GM10248 (cell line): ENCODE measurements around the gene POLK.
"Not testable (repeated sequence)": the region's sequence is repeated elsewhere in the genome, so short reads cannot be mapped to it uniquely, and the experiment has no call there.

Experiments used
- CTCF ChIA-PET: fragments of 300-600 bp; sonication (Branson Sonifier 250); formaldehyde crosslinking; extraction: SDS; loops from one replicate; lab custom pipeline; 2021; ENCODE audit warnings: antibody characterized with exemption; lab: Yijun Ruan, JAX
- POLR2A ChIA-PET: fragments of 350-650 bp; sonication (Branson Sonifier 250); formaldehyde crosslinking; extraction: SDS; loops from one replicate; lab custom pipeline; 2020; ENCODE audit warnings: antibody characterized with exemption; lab: Yijun Ruan, JAX
- DNase-seq: peaks from one replicate; pipeline ENCODE4 v3.0.0; 2012; ENCODE audit errors: extremely low spot score
- CTCF ChIP-seq: IDR thresholded peaks from 2 replicates; pipeline ENCODE4 v1.5.1; 2012; ENCODE audit warnings: mild to moderate bottlenecking, low read depth; ENCODE audit errors: extremely low read depth, missing control alignments, control extremely low read depth

POLK gene

GRCh38 chr5:75566710-75567309 is 55.1 kb downstream of the POLK start:
- peak; percentile 61 for DNase-seq
- POLR2A ChIA-PET, result interaction anchor here (1.9 kb wide), 1 partner anchor 230 kb away, joined by 12 read pairs; the partner anchor contains the start of gene HMGCR
- TF ChIP-seq CTCF, result no peak
- CTCF ChIA-PET, result interaction anchor here (0.7 to 4.7 kb wide), 9 partner anchors 9 to 114 kb away, joined by 3 to 15 read pairs (median 4); no protein-coding TSS in a partner anchor

GRCh38 chr5:75567710-75568109 is 56.0 kb downstream of the POLK start:
- ChIA-PET POLR2A (interaction anchor here (0.8 kb wide), 1 partner anchor 11 kb away, joined by 3 read pairs; no protein-coding TSS in a partner anchor), CTCF (interaction anchor here (1.0 to 1.8 kb wide), 7 partner anchors 9 to 187 kb away, joined by 3 to 9 read pairs (median 4); no protein-coding TSS in a partner anchor)
- no peak for TF ChIP-seq CTCF
- peak; percentile 27 for DNase-seq

- ChIA-PET POLR2A (interaction anchor here (0.8 kb wide), 1 partner anchor 11 kb away, joined by 3 read pairs; no protein-coding TSS in a partner anchor), CTCF (interaction anchor here (1.0 to 1.8 kb wide), 7 partner anchors 9 to 187 kb away, joined by 3 to 9 read pairs (median 4); no protein-coding TSS in a partner anchor)
- DNase-seq, result peak; percentile 10
- no peak for TF ChIP-seq CTCF
Observed at GRCh38 chr5:75568202-75568601, 56.5 kb downstream of the POLK start.

- no peak for TF ChIP-seq CTCF
- no peak for DNase-seq
- ChIA-PET POLR2A (no interaction called here), CTCF (interaction anchor here (1.2 to 1.4 kb wide), 3 partner anchors 9 to 93 kb away, joined by 3 read pairs; no protein-coding TSS in a partner anchor)
Observed at GRCh38 chr5:75571547-75571946, 59.9 kb downstream of the POLK start.

- POLR2A ChIA-PET, result no interaction called here
- CTCF ChIA-PET, result interaction anchor here (0.9 to 2.5 kb wide), 2 partner anchors 10 to 67 kb away, joined by 3 to 15 read pairs; no protein-coding TSS in a partner anchor
- no peak for DNase-seq
- no peak for TF ChIP-seq CTCF
Observed at GRCh38 chr5:75574791-75575190, 63.1 kb downstream of the POLK start.

GRCh38 chr5:75578280-75578679 is 66.6 kb downstream of the POLK start:
- DNase-seq, CTCF ChIA-PET: not testable (repeated sequence)
- POLR2A ChIA-PET, result interaction anchor here (0.9 kb wide), 1 partner anchor 10 kb away, joined by 3 read pairs; no protein-coding TSS in a partner anchor

- TF ChIP-seq CTCF, result no peak
- DNase-seq, result no peak
- ChIA-PET POLR2A (no interaction called here), CTCF (no interaction called here)
Observed at GRCh38 chr5:75584641-75585040, 73.0 kb downstream of the POLK start.
